ENCODE data around the gene GPR87. TPM values are rescaled to one million over a fixed set of nuclear protein-coding genes. Genes with fewer than 3 reads are reported as not detected.

The GPR87 gene
- total RNA-seq, 1 experiment from 2014 or later = not detected

GRCh38 chr3:151289445-151289844 lies 27.2 kb downstream of the GPR87 start:
- Histone ChIP-seq H3K27me3 (replicated peaks; ENCODE audit: insufficient read depth, low read depth, low read length, poor library complexity) (no peaks in the 10 kb centered on the region), H3K4me3 (ENCODE audit: low read depth, low read length, poor library complexity, severe bottlenecking) (no peak overlapping the region), H3K9me3 (ENCODE audit: low read depth, low read length, poor library complexity, severe bottlenecking) (no peaks in the 10 kb centered on the region), H3K36me3 (ENCODE audit: insufficient read depth, low read length, poor library complexity, severe bottlenecking) (no peaks in the 10 kb centered on the region), H3K4me1 (ENCODE audit: insufficient read depth, low read length, poor library complexity, severe bottlenecking) (no peaks in the 10 kb centered on the region), H3K27ac (ENCODE audit: low read depth, low read length, poor library complexity, severe bottlenecking) (no peak overlapping the region)
- no peak for TF ChIP-seq EZH2 (IDR thresholded peaks at IDR 0.05; ENCODE audit: borderline replicate concordance, low read depth, low read length, poor library complexity, severe bottlenecking)
- TF ChIP-seq CTCF (conservative IDR thresholded peaks at IDR 0.05; ENCODE audit: low read depth, low read length) = no peak
- intact Hi-C loops (cut with micrococcal nuclease; ENCODE audit: unreplicated experiment) = loop anchor here (10.0 kb wide), 1 partner anchor 375 kb away; no protein-coding TSS in a partner anchor
- DNase-seq (ENCODE audit: low spot score) = no peak
- CTCF ChIA-PET = no interaction called here
- POLR2A ChIA-PET (ENCODE audit: low non-redundant PET) = no interaction called here
- BruUV-seq (replicated peaks) = no TSS peak

- TF ChIP-seq EZH2 (IDR thresholded peaks at IDR 0.05; ENCODE audit: borderline replicate concordance, low read depth, low read length, poor library complexity, severe bottlenecking) (no peak), CTCF (conservative IDR thresholded peaks at IDR 0.05; ENCODE audit: low read depth, low read length) (no peak)
- Histone ChIP-seq H3K36me3 (ENCODE audit: insufficient read depth, low read length, poor library complexity, severe bottlenecking) (no peaks in the 10 kb centered on the region), H3K4me1 (ENCODE audit: insufficient read depth, low read length, poor library complexity, severe bottlenecking) (no peaks in the 10 kb centered on the region), H3K4me3 (ENCODE audit: low read depth, low read length, poor library complexity, severe bottlenecking) (no peak overlapping the region), H3K9me3 (ENCODE audit: low read depth, low read length, poor library complexity, severe bottlenecking) (no peaks in the 10 kb centered on the region), H3K27me3 (replicated peaks; ENCODE audit: insufficient read depth, low read depth, low read length, poor library complexity) (no peaks in the 10 kb centered on the region), H3K27ac (ENCODE audit: low read depth, low read length, poor library complexity, severe bottlenecking) (no peak overlapping the region)
- BruUV-seq (replicated peaks) = no TSS peak
- ChIA-PET POLR2A (ENCODE audit: low non-redundant PET) (interaction anchor here (0.6 kb wide), 1 partner anchor 9 kb away, joined by 3 read pairs; no protein-coding TSS in a partner anchor), CTCF (no interaction called here)
- intact Hi-C loops (cut with micrococcal nuclease; ENCODE audit: unreplicated experiment) = loop anchor here (10.0 kb wide), 1 partner anchor 379 kb away; no protein-coding TSS in a partner anchor
- DNase-seq (ENCODE audit: low spot score) = no peak
Observed at GRCh38 chr3:151285940-151286339, 30.7 kb downstream of the GPR87 start.

GRCh38 chr3:151283907-151284461 lies 32.6 kb downstream of the GPR87 start:
- Histone ChIP-seq H3K9me3 (ENCODE audit: low read depth, low read length, poor library complexity, severe bottlenecking) (no peaks in the 10 kb centered on the region), H3K4me1 (ENCODE audit: insufficient read depth, low read length, poor library complexity, severe bottlenecking) (no peaks in the 10 kb centered on the region), H3K4me3 (ENCODE audit: low read depth, low read length, poor library complexity, severe bottlenecking) (no peak overlapping the region), H3K27me3 (replicated peaks; ENCODE audit: insufficient read depth, low read depth, low read length, poor library complexity) (no peaks in the 10 kb centered on the region), H3K36me3 (ENCODE audit: insufficient read depth, low read length, poor library complexity, severe bottlenecking) (no peaks in the 10 kb centered on the region), H3K27ac (ENCODE audit: low read depth, low read length, poor library complexity, severe bottlenecking) (no peak overlapping the region)
- BruUV-seq (replicated peaks) = no TSS peak
- ChIA-PET CTCF (no interaction called here), POLR2A (ENCODE audit: low non-redundant PET) (no interaction called here)
- DNase-seq (ENCODE audit: low spot score) = no peak
- TF ChIP-seq CTCF (conservative IDR thresholded peaks at IDR 0.05; ENCODE audit: low read depth, low read length) (no peak), EZH2 (IDR thresholded peaks at IDR 0.05; ENCODE audit: borderline replicate concordance, low read depth, low read length, poor library complexity, severe bottlenecking) (no peak)
- intact Hi-C loops (cut with micrococcal nuclease; ENCODE audit: unreplicated experiment) = loop anchor here (1.0 to 10.0 kb wide), 3 partner anchors 57 to 381 kb away; no protein-coding TSS in a partner anchor
